Activated naive CD4-positive, alpha-beta T cell treated with anti-CD3 and anti-CD28 coated beads, Interleukin-2, amount 50 U/mL, for 16 hours (primary cell): ENCODE results near the gene MBP.

Source experiments
- DNase-seq: peaks from one replicate; pipeline ENCODE4 v3.0.0-alpha.2; 2020

MBP gene

DNA sequence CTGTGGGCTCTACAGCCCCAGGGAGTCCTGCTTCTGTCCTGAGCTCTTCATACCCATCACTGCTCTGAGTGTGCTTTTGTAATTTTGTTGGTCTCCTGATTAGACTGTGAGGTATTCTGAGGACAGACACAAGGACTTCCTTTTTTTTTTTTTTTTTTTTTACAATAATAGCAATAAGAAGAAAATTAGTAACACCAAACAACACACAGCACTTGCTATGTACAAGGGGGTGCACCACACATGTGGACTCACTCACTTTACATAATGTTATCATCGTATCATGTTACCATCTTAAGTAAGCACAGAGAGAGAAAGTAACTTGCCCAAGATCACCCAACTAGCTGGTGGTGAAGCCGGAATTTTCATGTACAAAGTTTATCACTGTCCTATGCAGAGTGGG is 34.6 kb downstream of the MBP start:
- DNase-seq = no peak

DNA sequence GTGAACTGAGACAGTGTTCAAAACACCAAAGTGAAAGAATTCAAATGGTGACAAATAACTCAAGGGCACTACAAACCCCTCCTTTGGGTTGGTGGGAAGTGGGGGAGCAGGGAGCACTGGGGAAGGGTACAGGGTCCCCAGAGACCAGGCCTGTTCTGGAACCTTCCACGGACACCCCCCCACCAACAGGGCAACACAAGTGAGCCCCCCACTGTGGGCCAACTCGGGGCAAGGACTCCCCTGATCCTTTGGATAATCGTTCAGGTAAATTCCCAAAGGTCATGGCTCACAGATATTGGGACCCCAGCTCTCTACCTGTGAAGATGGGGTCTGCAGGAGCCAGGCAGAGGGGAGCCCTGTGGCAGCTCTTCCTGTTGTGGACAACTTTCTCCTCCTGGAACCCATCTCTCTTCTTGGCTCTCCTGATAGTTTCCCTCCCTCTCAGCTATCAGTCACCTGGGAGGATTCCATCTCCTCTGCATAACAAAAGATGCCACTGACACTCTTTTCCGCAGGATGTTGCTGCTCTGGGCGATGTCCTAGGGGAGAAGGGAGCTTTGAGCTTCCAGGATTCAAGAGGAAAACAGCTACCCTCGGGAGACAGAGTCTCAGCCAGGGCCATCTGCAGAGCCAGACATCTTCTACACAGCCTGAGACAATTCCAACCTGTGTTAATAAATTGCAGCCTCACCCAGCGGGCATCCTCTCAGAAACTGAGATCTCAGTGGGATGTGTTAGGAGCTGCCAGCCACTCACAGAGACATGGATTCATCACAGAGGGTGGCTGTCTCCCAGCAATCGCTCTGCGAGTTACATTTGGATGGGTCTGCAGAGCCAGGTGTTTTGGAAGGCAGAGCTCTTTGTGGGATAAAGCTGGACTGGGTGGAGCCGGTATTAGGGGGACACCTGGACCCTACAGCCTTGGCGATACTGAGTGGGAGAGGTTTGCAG is 35.4 kb downstream of the MBP start:
- DNase-seq = no peak

DNA sequence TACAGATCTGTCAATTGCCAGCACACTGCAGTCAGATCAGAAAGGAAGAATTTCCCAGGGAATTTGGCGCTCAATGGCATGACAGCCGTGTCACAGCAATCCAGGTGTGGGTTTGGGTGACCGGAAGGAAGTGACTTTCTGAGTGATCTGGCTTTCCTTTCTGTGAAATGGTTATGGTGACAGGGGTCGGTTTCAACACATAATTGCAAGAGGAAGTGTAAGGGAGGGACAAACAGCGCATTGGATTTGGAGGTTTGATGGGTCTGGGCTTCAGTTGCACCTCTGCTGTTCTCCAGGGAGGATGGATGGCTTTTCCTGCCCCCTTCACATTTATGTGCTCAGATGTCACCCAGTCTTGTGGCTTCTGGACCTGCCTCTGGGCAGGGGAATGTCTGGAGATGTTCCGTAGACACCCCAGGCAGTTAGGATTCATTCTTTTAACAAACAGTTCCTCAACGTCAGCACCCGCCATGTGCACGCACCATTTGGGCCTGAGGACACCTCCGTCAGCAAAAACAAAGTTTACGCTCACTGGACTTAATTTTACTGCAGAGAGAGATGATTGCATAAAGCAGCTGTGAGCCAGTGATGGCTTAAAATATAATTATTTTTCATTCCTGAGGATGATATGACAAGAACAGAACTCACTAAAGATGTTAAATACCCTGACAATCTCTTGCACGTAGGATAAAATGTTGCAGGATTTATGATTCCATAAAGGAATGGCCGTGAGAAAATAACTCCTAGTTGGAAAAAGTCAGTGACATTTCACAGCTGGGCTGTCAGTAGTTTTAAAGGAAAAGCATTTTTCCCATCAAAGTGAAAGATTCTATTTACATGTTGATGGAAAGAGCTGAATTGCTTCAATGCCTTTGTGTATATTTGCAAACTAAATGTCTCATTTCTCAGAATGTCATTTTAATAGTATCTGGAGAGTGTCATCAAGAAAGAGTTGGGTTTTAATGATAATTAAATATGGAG is 36.9 kb downstream of the MBP start:
- no peak for DNase-seq

DNA sequence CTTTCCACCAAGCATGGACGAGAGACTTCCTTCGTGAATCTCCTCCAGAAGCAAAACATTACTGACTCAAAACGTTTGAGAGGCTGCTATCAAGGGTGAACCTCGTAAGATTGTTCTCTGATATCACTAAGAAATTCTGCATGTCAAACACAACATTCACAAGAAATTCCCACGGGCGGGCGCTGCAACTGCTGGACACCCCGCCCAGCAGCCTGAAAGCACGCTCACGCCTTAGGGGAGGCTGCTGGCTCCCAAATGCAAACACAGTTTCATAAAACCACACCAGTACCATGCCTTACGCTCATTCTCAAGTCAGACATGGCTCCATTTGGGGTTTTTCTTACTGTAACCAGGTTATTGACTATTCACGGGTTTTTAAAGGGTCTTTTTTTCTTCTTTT is 39.0 kb downstream of the MBP start:
- DNase-seq = no peak

DNA sequence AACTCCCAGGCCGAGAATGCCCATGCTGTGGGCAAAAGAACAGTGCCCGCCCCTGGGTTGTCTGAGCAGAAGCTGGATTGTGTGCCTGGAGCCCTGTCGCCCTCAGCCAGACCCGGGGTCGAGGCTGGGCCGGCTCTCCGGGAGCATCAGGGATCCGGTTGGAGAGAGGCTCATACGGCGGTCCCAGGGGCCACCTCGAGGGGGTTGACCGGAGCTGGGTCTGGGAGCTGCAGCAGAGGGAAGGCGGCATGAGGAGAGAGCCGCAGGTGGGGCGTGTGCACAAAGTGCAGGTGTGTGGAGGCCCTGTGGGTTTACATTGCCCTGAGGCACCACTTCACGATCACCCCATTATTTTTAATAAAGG is 39.5 kb downstream of the MBP start:
- DNase-seq = no peak

DNA sequence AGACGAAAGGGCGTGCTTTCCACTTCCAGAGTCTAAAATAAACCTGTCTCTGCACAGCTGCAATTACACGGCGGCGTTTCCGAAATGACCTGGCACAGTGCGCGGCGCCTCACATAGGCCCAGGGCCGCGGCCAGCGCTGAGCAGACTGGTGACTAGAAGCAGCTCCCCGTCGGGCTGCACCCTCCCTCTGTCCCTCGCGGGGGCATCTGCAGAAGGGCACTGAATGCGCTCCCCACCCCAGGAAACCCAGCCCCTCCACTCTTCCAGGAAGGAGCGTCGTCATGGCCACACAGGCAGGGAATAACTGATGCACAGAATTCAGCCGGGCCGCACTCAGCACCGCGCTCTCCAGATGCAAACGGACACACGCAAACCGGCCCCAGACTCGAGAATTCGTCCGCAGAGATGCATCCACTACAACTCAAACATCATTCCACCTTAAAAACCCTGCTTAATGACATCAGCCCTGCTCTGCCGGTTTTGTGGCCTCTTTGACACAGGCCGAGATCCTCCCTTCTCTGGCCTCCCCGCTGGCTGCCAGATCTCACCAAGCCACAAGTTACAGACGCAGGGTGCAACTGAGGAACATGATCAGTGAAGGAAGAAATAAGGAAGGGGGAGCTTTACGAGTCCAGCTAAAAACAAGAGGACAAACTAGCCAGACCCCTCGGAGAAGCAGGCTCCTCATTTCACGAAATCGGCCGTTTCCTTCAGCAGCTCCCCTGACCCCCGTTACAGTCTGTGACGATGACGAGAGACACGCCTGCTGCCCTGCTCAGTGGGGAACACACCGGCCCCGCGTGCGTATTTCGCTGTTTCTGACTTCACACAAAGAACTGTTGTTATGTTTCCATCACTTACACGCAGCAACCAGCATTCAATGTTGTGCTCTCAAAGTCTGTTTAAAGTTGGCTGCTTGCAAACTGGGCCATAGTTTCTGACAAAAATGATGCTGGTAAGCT is 40.2 kb downstream of the MBP start:
- DNase-seq = no peak

DNA sequence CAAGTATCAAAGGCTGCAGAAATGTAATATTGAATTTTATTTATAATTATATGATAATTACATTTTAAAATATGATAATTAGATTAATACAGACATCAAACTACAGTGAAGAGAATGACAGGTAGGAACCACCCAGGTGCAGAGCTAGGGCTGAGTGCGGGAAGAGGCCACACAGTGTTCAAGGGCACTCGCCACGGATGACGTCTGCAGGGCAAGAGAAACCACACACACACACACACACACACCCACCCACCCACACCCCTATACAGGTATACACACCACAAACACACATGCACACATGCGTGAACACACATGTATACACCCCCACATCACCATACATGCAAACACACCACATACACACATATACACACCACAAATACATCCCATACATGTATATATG is 41.2 kb downstream of the MBP start:
- no peak for DNase-seq

DNA sequence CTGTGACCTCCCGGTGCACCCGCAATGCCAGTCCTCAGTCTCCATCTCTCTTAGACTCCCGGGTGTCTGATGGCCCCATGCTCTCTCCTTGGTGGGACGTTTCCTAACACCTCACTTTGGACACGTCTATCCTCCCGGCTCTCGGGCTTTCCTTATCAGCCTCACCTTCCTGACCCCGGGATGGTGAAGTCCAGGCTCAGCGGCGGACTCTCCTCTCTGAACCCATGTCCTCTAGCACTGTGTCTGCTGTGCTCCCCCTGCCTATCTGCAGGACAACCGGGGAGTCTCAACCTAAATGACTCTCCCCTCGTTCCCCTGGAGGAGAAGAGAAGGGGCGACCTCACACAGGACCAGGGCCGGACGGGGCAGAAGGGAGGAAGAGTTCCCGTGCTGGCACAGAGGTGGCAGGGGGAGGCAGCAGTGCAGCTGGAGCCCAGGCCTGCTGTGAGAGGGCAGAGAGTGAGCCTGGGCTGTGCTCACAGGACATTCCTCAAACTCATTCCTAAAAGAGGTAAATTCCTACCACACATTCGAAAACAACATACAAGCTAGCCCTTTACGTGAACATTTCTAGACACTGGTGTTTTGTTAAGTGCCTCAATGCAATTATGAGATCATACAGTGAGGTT is 41.9 kb downstream of the MBP start:
- DNase-seq = no peak

DNA sequence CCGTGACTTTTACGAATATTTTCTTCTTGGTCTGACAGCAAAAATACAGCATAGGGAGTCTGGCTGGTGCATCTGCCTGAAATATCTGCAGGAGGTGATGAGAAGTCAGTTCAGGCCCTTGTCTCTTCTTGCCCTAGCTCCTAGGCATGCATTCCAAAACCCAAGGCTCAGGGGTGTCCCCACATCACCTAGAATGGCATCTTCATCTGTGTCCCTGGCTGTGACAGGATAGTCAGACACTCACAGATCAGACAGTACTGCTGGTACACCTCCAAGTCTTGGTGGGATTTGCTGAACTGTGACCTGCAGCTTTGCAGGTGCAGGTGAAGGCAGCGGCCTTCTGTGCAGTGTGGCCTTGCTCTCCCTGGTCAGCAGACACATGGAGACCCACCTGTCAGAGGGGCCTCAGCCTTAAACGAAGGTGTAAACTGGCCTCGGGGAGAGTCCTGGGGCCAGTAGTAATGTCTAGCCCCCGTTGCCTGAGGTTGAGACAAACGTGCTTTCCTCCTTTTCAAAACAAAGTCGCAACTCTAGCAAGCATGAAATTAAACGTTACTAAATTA is 42.8 kb downstream of the MBP start:
- no peak for DNase-seq

DNA sequence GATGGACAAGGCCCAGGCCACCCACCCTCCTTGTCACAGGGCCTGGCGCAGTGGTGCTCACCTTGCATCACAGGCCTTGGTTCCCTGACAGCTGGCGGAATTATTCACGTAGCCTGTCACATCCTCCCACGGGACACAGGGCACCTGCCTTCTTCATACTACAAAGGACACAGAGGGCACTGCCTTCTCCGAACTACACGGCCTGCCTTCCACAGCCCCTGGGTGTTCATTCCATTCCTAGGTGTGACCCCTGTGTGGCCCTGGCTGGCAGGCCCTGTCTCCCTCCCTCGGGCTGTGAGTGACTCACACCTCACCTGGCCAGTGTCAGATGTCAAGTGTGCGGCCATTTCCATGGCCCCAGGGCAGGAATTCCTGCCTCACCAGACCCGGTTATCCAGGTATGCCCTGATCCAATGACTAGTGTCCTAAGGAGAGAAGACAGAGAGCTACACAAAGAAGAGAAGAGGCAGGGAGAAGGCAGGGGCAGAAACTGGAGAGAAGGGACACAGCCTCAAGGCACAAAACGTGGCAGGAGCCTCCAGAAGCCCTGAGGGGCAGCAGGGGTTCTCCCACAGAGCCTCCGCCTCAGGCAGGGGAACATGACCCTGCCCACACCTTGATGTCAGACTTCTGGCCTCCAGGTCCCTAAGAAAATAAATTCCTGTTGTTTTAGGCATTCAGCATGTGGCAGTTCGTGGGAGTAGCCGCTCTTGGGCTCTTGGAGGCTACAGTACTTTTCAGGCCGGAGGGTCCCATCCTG is 43.4 kb downstream of the MBP start:
- DNase-seq = no peak

DNA sequence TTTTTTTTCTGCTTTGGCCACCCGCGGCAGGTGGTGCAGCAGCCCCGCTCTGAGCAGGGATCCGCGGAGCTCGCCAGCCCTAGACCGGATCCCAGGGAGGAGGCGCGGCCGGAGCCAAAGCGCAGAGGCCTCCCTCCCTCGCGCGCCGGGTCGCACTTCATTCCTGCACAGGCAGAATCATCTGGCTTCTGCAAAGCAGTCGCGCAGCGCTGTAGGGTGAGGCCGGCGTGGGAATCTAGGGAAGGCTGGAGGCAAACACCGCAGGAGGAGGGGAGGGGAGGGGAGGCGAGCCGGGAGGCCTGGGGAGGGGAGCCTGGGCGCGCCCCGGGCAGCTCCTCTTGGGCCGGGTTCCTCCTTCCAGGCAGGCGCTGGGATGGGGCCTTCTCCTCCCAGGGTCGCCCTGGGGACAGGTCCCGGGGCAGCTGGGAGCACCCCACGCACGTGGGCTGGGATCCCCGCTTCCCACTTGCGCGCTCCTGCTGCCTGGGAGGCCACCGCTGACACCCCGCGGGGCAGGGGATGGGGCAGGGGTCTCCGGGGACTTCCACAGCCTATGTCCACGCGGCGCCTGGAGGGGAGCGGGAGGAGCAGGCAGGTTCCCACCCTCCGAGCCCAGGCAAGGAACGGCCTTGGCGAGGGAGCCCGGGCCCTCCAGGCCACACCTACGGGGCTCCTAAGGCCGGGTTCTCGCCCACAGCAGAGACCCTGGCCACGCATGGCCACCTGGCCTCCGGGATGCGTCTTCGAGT is 45.0 kb downstream of the MBP start:
- no peak for DNase-seq

DNA sequence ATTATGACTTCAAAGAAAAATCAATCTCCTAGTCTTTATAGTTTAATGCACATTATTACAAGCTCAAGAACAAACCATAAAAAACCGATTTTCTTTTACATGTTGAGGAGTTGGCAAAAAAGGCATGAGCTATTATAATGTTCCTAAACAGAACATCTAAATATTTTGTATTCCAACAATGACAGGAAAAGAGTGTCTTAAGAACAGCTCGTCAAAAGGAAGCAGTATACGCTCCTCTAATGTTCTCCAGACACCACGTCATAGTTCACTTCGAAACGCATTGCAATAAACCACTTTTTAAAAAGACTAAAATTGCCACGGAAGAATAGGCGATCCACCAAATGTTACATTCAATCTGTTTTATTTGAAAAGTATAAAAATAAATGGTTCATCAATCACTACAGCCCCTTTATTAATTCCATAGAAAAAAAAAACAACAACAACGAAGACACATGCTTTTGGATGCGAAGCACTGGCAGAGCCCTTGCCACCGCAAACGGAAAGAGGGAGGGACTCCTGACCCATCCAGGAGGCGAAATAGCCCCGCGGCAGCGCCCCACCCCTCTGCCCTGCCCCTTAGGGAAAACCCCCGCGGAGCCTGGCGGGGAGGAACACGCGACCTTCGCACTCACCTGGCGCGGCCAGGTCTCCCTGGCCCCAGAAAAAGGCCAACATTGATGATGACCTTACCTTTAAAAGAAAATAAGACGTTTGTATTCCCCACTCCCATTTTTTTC is 45.8 kb downstream of the MBP start:
- DNase-seq = no peak

DNA sequence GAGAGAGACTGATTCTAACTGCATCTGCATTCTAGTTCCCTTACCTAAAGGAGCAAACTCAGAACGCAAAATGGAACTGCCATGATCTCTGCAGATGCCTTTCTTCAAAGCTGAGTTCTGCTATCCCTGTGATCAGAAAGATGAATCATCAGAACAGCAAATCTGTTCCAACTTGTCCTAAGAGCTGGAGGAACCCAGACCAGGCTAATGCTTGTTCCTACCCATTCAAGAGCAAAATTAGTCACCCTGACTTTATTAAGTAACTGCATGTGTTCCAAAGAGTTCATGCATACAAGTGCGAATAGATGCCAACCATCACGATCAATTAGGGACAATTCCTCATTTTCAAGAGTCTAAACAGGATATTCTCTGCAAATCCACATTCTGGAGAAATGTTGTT is 46.5 kb downstream of the MBP start:
- no peak for DNase-seq

DNA sequence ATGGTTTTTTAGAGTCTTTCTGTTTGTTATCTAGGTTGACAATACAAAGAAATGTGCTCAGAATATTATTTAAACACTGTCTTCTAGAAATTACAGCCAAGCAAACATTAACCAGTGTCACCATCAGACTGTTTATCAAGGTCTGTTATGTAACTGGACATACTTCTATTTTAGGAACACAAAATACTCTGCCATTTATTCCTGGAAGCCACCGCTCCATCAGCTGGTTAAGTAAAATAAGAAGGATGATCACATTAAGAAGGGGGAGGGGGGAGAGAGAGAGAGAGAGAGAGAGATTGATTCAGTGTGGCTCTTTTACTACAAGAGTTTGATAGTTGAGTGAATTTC is 47.9 kb downstream of the MBP start:
- DNase-seq = no peak

DNA sequence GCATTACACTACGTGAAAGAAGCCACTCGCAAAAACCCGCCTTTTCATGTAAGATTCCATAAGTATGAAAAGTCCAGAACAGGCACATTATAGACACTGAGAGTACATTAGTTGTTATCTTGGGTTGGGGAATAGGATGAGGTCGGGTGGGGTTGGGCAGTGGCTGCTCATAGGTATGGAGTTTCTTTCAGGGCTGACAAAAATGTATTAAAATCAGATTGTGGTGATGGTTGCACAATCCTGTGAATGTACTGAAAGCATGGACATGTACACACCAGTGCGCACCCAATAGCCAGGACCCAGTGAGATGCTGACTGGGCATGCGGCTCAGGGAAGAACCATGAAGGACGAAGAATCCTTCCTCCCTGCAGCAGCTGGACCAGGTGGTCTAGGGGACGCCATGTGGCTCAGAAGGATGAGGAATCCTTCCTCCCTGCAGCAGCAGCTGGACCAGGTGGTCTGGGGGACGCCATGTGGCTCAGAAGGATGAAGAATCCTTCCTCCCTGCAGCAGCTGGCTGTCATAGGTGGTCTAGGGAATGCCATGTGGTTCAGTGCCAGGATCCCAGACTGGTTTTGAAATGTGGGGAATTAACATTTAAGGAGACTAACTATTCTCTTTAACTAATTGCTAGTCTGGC is 50.1 kb downstream of the MBP start:
- no peak for DNase-seq

DNA sequence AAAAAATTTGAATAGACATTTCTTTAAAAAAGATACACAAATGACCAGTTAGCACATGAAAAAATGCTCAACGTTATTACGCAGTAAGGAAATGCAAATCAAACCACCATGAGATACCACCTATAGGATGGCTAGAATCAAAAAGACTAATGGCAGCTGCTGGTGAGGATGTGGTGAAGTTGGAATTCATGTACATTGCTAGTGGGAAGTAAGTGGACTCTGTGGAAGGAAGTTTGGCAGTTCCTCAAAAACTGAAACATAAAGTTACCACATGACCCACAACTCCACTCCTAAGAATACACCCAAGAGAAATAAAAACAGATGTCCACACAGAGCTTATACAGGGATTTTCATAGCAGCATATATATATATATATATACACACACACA is 51.2 kb downstream of the MBP start:
- DNase-seq = no peak

DNA sequence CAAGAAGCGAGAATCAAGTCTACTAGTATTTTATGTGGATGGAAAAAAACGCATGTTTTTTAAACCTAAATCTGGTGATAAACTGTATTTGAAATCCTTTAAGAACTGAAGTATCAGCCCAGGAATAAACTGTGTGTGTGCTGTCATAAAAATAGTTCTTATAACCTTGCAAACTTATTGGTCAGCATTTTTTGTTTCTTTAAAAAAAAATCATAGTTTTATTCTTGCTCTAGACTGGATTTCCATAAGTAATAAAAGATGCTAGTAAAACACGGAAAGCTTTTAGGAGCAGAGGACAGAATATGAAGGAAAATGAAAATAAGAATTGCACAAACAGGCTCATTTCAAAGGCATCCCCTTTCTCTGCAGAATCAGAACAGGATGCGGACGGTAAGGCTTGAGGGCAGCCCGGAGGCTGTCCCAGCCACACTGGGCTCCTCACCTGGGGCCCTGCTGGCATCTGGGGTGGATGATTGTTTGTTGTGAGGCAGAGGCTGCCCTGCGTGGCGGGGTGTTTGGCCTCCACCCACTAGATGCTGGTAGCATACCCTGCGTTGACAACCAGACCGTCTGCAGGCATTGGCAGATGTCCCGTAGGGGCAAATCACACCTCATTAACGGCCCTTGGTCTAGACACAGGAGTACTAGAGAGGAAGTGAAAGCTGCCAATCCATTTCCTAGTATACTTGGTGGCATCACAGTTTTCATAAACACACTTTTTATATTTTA is 52.5 kb downstream of the MBP start:
- no peak for DNase-seq

DNA sequence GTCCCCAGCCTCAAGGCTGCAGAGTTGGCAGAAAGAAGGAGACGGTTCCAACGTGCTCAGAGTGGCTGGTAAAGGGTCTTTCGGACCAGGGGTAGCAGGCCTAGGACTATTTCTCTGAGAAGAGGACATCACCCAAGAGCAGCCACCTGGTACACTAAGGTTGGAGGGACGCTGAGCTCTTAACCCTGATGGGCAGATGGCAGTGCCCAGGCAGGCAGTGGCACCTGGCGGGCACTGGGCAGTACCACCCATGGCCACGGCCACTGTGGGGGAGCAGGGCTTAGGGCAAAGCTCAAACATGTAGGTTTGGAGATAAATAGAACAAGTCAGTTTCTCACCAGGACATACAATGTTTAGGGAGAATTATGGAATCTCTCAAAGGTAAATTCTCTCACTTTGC is 53.5 kb downstream of the MBP start:
- DNase-seq = no peak

DNA sequence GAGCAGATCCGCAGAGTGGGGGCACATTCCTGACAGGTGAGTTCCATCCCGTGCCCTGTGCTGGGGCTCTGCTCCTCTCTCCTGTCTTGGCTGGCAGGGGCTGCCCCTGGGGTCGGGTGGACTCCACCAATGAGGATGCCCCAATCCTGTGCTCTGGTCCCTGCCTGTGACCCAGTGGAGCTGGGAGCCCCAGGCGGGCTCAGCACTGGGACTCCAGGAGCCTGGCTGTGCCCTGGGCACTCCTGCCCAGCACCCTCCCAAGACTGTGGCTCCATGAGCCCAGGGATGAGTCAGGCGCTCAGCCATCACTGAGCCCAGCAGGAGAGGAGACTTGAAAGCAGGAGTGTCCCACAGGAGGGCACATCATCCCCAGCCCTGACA is 53.9 kb downstream of the MBP start:
- no peak for DNase-seq
